ENCODE data around the gene DDX41.

DDX41 gene

GRCh38 chr5:177483994-177484901, 32.5 kb downstream of the DDX41 start:
- no CpG with 5 or more reads among the region's 22 CpGs for WGBS, 2 donors (ENCODE audit: extremely low coverage in 2 of 2, insufficient read length in 2 of 2, insufficient replicate concordance in 1 of 2)
- Histone ChIP-seq H3K9ac (ENCODE audit: low read depth, low read length, poor library complexity) (peak overlapping the region; percentile 77), H3K9me3 (replicated peaks in 1 of 2; ENCODE audit: control insufficient read depth in 2 of 2, insufficient read depth in 1 of 2, low read depth in 1 of 2, low read length in 2 of 2) (peaks cover 0 to 4% of the 10 kb centered on the region in 2 donors), H4K8ac (ENCODE audit: low read depth, low read length) (peak overlapping the region; percentile 29), H2AK5ac (ENCODE audit: low read depth, low read length) (no peak overlapping the region), H3K27ac (replicated peaks; ENCODE audit: low read length) (no peak overlapping the region), H2BK120ac (ENCODE audit: low read depth, low read length) (peak overlapping the region; percentile 9), H3K4me2 (ENCODE audit: insufficient read depth, low read length, poor library complexity, severe bottlenecking) (no peak overlapping the region), H3K18ac (ENCODE audit: low read length) (peak overlapping the region; percentile 48), H4K91ac (ENCODE audit: low read depth, low read length, poor library complexity) (no peak overlapping the region), H3K23ac (ENCODE audit: low read depth, low read length, poor library complexity) (peak overlapping the region; percentile 98), H3K79me1 (ENCODE audit: low read depth, low read length) (peaks cover 13% of the 10 kb centered on the region), H2AFZ (ENCODE audit: low read length) (no peak overlapping the region), H3K4ac (ENCODE audit: low read length) (no peak overlapping the region), H3K4me3 (ENCODE audit: low read length in 2 of 2) (peak overlapping the region in 1 of 2 donors; percentile 39), H3K36me3 (replicated peaks in 1 of 2; ENCODE audit: control insufficient read depth in 2 of 2, insufficient read depth in 2 of 2, low read length in 2 of 2) (peaks cover 62 to 90% of the 10 kb centered on the region in 2 donors), H3K14ac (ENCODE audit: low read length) (peak overlapping the region; percentile 6), H2BK5ac (ENCODE audit: low read length) (peak overlapping the region; percentile 53), H3K4me1 (ENCODE audit: control insufficient read depth in 2 of 2, insufficient read depth in 1 of 2, low read depth in 1 of 2, low read length in 2 of 2) (peaks cover 0 to 7% of the 10 kb centered on the region in 2 donors), H3K27me3 (ENCODE audit: control insufficient read depth in 3 of 3, insufficient read depth in 3 of 3, low read depth in 1 of 3, low read length in 3 of 3) (no peaks in the 10 kb centered on the region), H2BK15ac (ENCODE audit: low read length) (no peak overlapping the region), H2BK12ac (ENCODE audit: low read length) (no peak overlapping the region)
- no peak for DNase-seq (ENCODE audit: low spot score)

DNA sequence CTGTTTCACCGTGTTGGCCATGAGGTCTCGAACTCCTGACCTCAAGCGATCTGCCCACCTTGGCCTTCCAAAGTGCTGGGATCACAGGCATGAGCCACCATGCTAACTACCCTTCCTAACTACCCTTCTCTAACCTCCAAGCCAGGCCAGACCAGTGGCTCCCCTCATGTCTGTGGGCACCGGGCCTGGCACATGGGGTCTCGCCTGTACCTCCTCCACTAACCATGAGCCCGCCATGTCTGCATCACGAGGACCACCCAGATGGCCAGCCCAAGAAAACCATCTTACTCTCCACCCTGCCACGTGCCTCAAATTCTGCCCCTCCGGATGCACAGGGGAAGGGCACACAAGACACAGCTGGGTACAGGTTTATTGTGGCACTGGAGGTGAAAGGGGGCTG, 33.7 kb downstream of the DDX41 start:
- DNase-seq (ENCODE audit: low spot score), result no peak
- WGBS, 2 donors (ENCODE audit: extremely low coverage in 2 of 2, insufficient read length in 2 of 2, insufficient replicate concordance in 1 of 2), result no CpG with 5 or more reads among the region's 9 CpGs

DNA sequence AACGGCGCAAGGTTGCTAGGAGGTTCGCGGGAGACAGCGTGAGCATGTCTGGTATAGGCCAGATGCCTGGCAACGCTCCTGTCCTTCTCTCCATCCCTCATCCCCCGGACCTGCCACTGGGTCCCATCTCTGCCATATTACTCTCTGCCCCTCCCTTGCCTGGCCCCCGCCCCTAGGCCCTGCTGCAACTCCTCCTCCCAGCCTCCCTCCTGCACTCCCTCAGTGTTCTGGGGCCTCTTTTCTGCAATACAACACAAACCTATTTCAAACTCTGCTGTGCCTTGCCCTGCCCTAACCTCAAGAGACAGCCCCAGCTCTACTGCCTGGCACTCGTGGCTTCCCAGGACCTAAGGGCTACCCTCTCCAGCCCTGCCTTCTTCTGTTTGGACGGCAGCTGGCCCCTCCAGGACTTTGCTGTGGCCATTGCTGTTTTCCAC, 34.4 kb downstream of the DDX41 start:
- no peak overlapping the region for H2BK120ac ChIP-seq (ENCODE audit: low read depth, low read length)
- no peaks in the 10 kb centered on the region for H3K27me3 ChIP-seq (ENCODE audit: control insufficient read depth in 3 of 3, insufficient read depth in 3 of 3, low read depth in 1 of 3, low read length in 3 of 3)
- H3K79me1 ChIP-seq (ENCODE audit: low read depth, low read length), result peaks cover 12% of the 10 kb centered on the region
- no peak overlapping the region for H2BK5ac ChIP-seq (ENCODE audit: low read length)
- no peak for DNase-seq (ENCODE audit: low spot score)
- peaks cover 0 to 7% of the 10 kb centered on the region in 2 donors for H3K4me1 ChIP-seq (ENCODE audit: control insufficient read depth in 2 of 2, insufficient read depth in 1 of 2, low read depth in 1 of 2, low read length in 2 of 2)
- H3K4me2 ChIP-seq (ENCODE audit: insufficient read depth, low read length, poor library complexity, severe bottlenecking), result no peak overlapping the region
- no peak overlapping the region for H3K9ac ChIP-seq (ENCODE audit: low read depth, low read length, poor library complexity)
- H3K4ac ChIP-seq (ENCODE audit: low read length), result no peak overlapping the region
- no peak overlapping the region for H3K18ac ChIP-seq (ENCODE audit: low read length)
- 100% methylated on average over 4 of the region's 10 CpGs; no CpG with 5 or more reads in 1 of the 2 donors for WGBS, 2 donors (ENCODE audit: extremely low coverage in 2 of 2, insufficient read length in 2 of 2, insufficient replicate concordance in 1 of 2)
- H3K36me3 ChIP-seq (replicated peaks in 1 of 2; ENCODE audit: control insufficient read depth in 2 of 2, insufficient read depth in 2 of 2, low read length in 2 of 2), result peaks cover 52 to 77% of the 10 kb centered on the region in 2 donors
- H4K91ac ChIP-seq (ENCODE audit: low read depth, low read length, poor library complexity), result no peak overlapping the region
- peaks cover 0 to 4% of the 10 kb centered on the region in 2 donors for H3K9me3 ChIP-seq (replicated peaks in 1 of 2; ENCODE audit: control insufficient read depth in 2 of 2, insufficient read depth in 1 of 2, low read depth in 1 of 2, low read length in 2 of 2)
- H2BK12ac ChIP-seq (ENCODE audit: low read length), result no peak overlapping the region
- no peak overlapping the region for H3K4me3 ChIP-seq (ENCODE audit: low read length in 2 of 2)
- no peak overlapping the region for H3K27ac ChIP-seq (replicated peaks; ENCODE audit: low read length)
- H3K23ac ChIP-seq (ENCODE audit: low read depth, low read length, poor library complexity), result no peak overlapping the region
- H3K14ac ChIP-seq (ENCODE audit: low read length), result no peak overlapping the region
- no peak overlapping the region for H2AK5ac ChIP-seq (ENCODE audit: low read depth, low read length)
- H2AFZ ChIP-seq (ENCODE audit: low read length), result no peak overlapping the region
- H4K8ac ChIP-seq (ENCODE audit: low read depth, low read length), result no peak overlapping the region
- H2BK15ac ChIP-seq (ENCODE audit: low read length), result no peak overlapping the region

More for the DNA sequence above, 33.7 kb downstream of the DDX41 start:
- H3K79me1 ChIP-seq (ENCODE audit: low read depth, low read length), result peaks cover 12% of the 10 kb centered on the region
- H3K4me1 ChIP-seq (ENCODE audit: control insufficient read depth in 2 of 2, insufficient read depth in 1 of 2, low read depth in 1 of 2, low read length in 2 of 2), result peaks cover 0 to 7% of the 10 kb centered on the region in 2 donors
- no peak overlapping the region for H3K4me2 ChIP-seq (ENCODE audit: insufficient read depth, low read length, poor library complexity, severe bottlenecking)
- peak overlapping the region; percentile 75 for H2BK5ac ChIP-seq (ENCODE audit: low read length)
- H3K18ac ChIP-seq (ENCODE audit: low read length), result no peak overlapping the region
- no peaks in the 10 kb centered on the region for H3K27me3 ChIP-seq (ENCODE audit: control insufficient read depth in 3 of 3, insufficient read depth in 3 of 3, low read depth in 1 of 3, low read length in 3 of 3)
- peaks cover 59 to 83% of the 10 kb centered on the region in 2 donors for H3K36me3 ChIP-seq (replicated peaks in 1 of 2; ENCODE audit: control insufficient read depth in 2 of 2, insufficient read depth in 2 of 2, low read length in 2 of 2)
- no peak overlapping the region for H3K4ac ChIP-seq (ENCODE audit: low read length)
- H3K4me3 ChIP-seq (ENCODE audit: low read length in 2 of 2), result no peak overlapping the region
- no peak overlapping the region for H2AK5ac ChIP-seq (ENCODE audit: low read depth, low read length)
- H2BK120ac ChIP-seq (ENCODE audit: low read depth, low read length), result no peak overlapping the region
- no peak overlapping the region for H3K9ac ChIP-seq (ENCODE audit: low read depth, low read length, poor library complexity)
- no peak overlapping the region for H3K14ac ChIP-seq (ENCODE audit: low read length)
- no peak overlapping the region for H4K8ac ChIP-seq (ENCODE audit: low read depth, low read length)
- no peak overlapping the region for H4K91ac ChIP-seq (ENCODE audit: low read depth, low read length, poor library complexity)
- H2BK12ac ChIP-seq (ENCODE audit: low read length), result no peak overlapping the region
- peak overlapping the region; percentile 10 for H3K23ac ChIP-seq (ENCODE audit: low read depth, low read length, poor library complexity)
- peaks cover 0 to 4% of the 10 kb centered on the region in 2 donors for H3K9me3 ChIP-seq (replicated peaks in 1 of 2; ENCODE audit: control insufficient read depth in 2 of 2, insufficient read depth in 1 of 2, low read depth in 1 of 2, low read length in 2 of 2)
- H2BK15ac ChIP-seq (ENCODE audit: low read length), result no peak overlapping the region
- no peak overlapping the region for H2AFZ ChIP-seq (ENCODE audit: low read length)
- no peak overlapping the region for H3K27ac ChIP-seq (replicated peaks; ENCODE audit: low read length)

- H4K8ac ChIP-seq (ENCODE audit: low read depth, low read length), result no peak overlapping the region
- no peak overlapping the region for H3K9ac ChIP-seq (ENCODE audit: low read depth, low read length, poor library complexity)
- no peak overlapping the region for H2BK5ac ChIP-seq (ENCODE audit: low read length)
- no peak overlapping the region for H2BK12ac ChIP-seq (ENCODE audit: low read length)
- no peak overlapping the region for H4K91ac ChIP-seq (ENCODE audit: low read depth, low read length, poor library complexity)
- H2AFZ ChIP-seq (ENCODE audit: low read length), result no peak overlapping the region
- no peak overlapping the region for H3K18ac ChIP-seq (ENCODE audit: low read length)
- WGBS, 2 donors (ENCODE audit: extremely low coverage in 2 of 2, insufficient read length in 2 of 2, insufficient replicate concordance in 1 of 2), result no CpG with 5 or more reads among the region's 14 CpGs
- no peak overlapping the region for H2AK5ac ChIP-seq (ENCODE audit: low read depth, low read length)
- H3K27ac ChIP-seq (replicated peaks; ENCODE audit: low read length), result no peak overlapping the region
- no peaks in the 10 kb centered on the region for H3K27me3 ChIP-seq (ENCODE audit: control insufficient read depth in 3 of 3, insufficient read depth in 3 of 3, low read depth in 1 of 3, low read length in 3 of 3)
- no peak overlapping the region for H2BK120ac ChIP-seq (ENCODE audit: low read depth, low read length)
- H3K79me1 ChIP-seq (ENCODE audit: low read depth, low read length), result peaks cover 12% of the 10 kb centered on the region
- peaks cover 37 to 52% of the 10 kb centered on the region in 2 donors for H3K36me3 ChIP-seq (replicated peaks in 1 of 2; ENCODE audit: control insufficient read depth in 2 of 2, insufficient read depth in 2 of 2, low read length in 2 of 2)
- H3K4me3 ChIP-seq (ENCODE audit: low read length in 2 of 2), result no peak overlapping the region
- peaks cover 1 to 9% of the 10 kb centered on the region in 2 donors for H3K4me1 ChIP-seq (ENCODE audit: control insufficient read depth in 2 of 2, insufficient read depth in 1 of 2, low read depth in 1 of 2, low read length in 2 of 2)
- no peak overlapping the region for H2BK15ac ChIP-seq (ENCODE audit: low read length)
- peaks cover 0 to 4% of the 10 kb centered on the region in 2 donors for H3K9me3 ChIP-seq (replicated peaks in 1 of 2; ENCODE audit: control insufficient read depth in 2 of 2, insufficient read depth in 1 of 2, low read depth in 1 of 2, low read length in 2 of 2)
- no peak for DNase-seq (ENCODE audit: low spot score)
- H3K23ac ChIP-seq (ENCODE audit: low read depth, low read length, poor library complexity), result peak overlapping the region; percentile 16
- no peak overlapping the region for H3K4ac ChIP-seq (ENCODE audit: low read length)
- no peak overlapping the region for H3K14ac ChIP-seq (ENCODE audit: low read length)
- no peak overlapping the region for H3K4me2 ChIP-seq (ENCODE audit: insufficient read depth, low read length, poor library complexity, severe bottlenecking)
These were observed 37.0 kb downstream of the DDX41 start for GRCh38 chr5:177479774-177480173.
